ENCODE results near the gene KRTAP10-3.

KRTAP10-3 gene

GRCh38 chr21:44517175-44517899, 41.3 kb downstream of the KRTAP10-3 start:
- peak; percentile 100 for DNase-seq (ENCODE audit: low read depth)
- TF ChIP-seq CTCF (IDR thresholded peaks at IDR 0.05; ENCODE audit: control insufficient read depth, extremely low read depth, insufficient read depth) = no peak
- peak overlapping the region; percentile 83 for H3K4me3 ChIP-seq (ENCODE audit: low read depth, low read length)

- TF ChIP-seq CTCF (IDR thresholded peaks at IDR 0.05; ENCODE audit: control insufficient read depth, extremely low read depth, insufficient read depth) = no peak
- peak overlapping the region; percentile 83 for H3K4me3 ChIP-seq (ENCODE audit: low read depth, low read length)
- DNase-seq (ENCODE audit: low read depth) = no peak
Observed at GRCh38 chr21:44516828-44517174, 41.8 kb downstream of the KRTAP10-3 start.

- DNase-seq (ENCODE audit: low read depth) = no peak
- H3K4me3 ChIP-seq (ENCODE audit: low read depth, low read length) = peak overlapping the region; percentile 83
- TF ChIP-seq CTCF (IDR thresholded peaks at IDR 0.05; ENCODE audit: control insufficient read depth, extremely low read depth, insufficient read depth) = no peak
Observed at GRCh38 chr21:44516342-44516741, 42.3 kb downstream of the KRTAP10-3 start.

DNA sequence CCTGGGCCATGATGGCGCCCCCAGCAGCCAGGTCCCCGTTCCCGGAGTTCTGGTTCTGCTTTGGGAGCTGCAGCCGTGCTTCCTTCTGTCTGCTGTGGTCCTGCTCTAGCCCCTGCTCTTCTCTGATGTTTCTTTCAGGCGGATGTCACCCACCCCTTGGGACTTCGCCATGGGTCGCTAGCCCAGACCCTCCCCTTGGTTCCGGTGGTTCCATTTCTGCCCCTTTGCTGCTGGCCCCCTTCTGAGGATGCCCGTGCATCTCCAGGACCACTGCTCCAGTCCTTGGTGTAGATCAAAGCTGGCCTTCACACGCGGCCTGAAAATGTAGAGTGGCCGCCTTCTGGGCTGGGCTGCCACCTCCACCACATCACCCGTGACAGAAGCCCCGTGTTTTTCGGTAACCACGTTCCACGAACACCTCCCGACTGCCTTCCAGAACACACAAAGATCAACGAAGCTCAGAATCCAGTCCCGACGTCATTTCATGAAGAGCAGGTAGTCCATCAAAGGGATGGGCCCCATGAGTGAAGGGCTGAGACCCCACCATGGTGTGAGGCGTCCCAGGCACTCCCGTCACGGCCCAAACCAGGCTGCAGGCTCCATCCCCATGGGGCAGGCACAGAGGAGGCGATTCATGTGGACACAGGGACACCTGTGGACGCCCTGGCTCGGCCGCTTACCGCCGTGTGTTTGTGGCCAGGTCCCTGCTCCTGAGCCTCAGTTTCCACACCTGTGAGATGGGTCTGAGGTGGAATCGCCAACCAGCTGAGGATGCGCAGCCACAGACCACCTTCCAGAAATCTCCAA, 43.0 kb downstream of the KRTAP10-3 start:
- H3K4me3 ChIP-seq (ENCODE audit: low read depth, low read length) = no peak overlapping the region
- TF ChIP-seq CTCF (IDR thresholded peaks at IDR 0.05; ENCODE audit: control insufficient read depth, extremely low read depth, insufficient read depth) = no peak
- no peak for DNase-seq (ENCODE audit: low read depth)

GRCh38 chr21:44514746-44515358, 43.7 kb downstream of the KRTAP10-3 start:
- H3K4me3 ChIP-seq (ENCODE audit: low read depth, low read length) = no peak overlapping the region
- no peak for TF ChIP-seq CTCF (IDR thresholded peaks at IDR 0.05; ENCODE audit: control insufficient read depth, extremely low read depth, insufficient read depth)
- DNase-seq (ENCODE audit: low read depth) = no peak

DNA sequence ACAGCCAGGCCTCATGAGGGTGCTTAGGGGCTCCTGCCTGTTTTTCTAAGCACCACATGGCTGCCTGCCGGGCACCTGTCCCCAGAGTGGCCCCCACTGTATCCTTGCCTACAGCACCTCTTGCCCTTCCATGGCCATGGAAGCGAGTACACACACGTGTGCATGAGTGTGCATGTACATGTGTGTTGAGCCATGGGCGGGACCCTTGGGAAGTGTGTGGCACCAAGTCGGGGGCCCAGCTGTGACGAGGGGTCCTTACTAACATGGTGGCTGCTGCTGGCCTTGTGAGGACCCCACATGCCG, 44.4 kb downstream of the KRTAP10-3 start:
- H3K4me3 ChIP-seq (ENCODE audit: low read depth, low read length) = no peak overlapping the region
- no peak for TF ChIP-seq CTCF (IDR thresholded peaks at IDR 0.05; ENCODE audit: control insufficient read depth, extremely low read depth, insufficient read depth)
- DNase-seq (ENCODE audit: low read depth) = no peak
